Testis (tissue), 2 donors: ENCODE measurements around the gene FCN3.

Experiments
- POLR2A ChIP-seq: fragments of 450-650 bp; IDR thresholded peaks from one replicate; pipeline ENCODE4 v1.6.1; 2017; ENCODE audit warnings: antibody characterized with exemption, mild to moderate bottlenecking, moderate library complexity
- TF ChIP-seq, protein P1 (sequence below), 3 experiments: fragments of 450-650 bp in 2 of 3; fragments of 200-600 bp in 1 of 3; sonication (generic) in 1 of 3; IDR thresholded peaks; one replicate each; pipeline ENCODE4 v1.5.1; 2016 to 2019; ENCODE audit warnings: antibody characterized with exemption in 3 of 3, mild to moderate bottlenecking in 2 of 3, moderate library complexity in 1 of 3

DNA sequence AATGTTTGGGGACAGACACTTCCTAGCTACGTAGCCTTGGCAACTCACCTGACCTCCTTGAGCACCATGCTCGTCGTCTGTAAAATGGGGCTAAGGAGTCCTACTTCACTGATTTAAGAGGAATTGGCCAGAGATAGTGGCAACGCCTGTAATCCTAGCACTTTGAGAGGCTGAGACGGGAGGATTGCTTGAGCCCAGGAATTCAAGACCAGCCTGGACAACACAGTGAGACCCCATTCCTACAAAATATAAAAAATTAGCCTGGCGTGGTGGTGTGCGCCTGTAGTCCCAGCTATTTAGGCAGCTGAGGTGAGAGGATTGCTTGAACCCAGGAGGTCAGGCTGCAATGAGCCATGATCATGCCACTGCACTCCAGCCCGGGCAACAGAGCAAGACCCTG, 28.3 kb downstream of the FCN3 start:
- TF ChIP-seq, protein P1, sequence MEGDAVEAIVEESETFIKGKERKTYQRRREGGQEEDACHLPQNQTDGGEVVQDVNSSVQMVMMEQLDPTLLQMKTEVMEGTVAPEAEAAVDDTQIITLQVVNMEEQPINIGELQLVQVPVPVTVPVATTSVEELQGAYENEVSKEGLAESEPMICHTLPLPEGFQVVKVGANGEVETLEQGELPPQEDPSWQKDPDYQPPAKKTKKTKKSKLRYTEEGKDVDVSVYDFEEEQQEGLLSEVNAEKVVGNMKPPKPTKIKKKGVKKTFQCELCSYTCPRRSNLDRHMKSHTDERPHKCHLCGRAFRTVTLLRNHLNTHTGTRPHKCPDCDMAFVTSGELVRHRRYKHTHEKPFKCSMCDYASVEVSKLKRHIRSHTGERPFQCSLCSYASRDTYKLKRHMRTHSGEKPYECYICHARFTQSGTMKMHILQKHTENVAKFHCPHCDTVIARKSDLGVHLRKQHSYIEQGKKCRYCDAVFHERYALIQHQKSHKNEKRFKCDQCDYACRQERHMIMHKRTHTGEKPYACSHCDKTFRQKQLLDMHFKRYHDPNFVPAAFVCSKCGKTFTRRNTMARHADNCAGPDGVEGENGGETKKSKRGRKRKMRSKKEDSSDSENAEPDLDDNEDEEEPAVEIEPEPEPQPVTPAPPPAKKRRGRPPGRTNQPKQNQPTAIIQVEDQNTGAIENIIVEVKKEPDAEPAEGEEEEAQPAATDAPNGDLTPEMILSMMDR (IDR thresholded peaks at IDR 0.05): no peak
- TF ChIP-seq POLR2A: no peak
